Gastrocnemius medialis (tissue), 4 donors: ENCODE results near the gene PIK3CA. TPM values are rescaled to one million over a fixed set of nuclear protein-coding genes. Genes with fewer than 3 reads are reported as not detected.
"Not testable (repeated sequence)": the region's sequence is repeated elsewhere in the genome, so short reads cannot be mapped to it uniquely, and the experiment has no call there.

ENCODE experiments used
- ATAC-seq, 2 donors: fragments of 150-250 bp; one replicate each; pipeline ENCODE4 v1.9.1; 2016
- DNase-seq, 2 donors: peaks; one replicate each; pipeline ENCODE4 v3.0.0-alpha.2; 2019
- H3K27ac ChIP-seq, 4 donors: fragments of 200-600 bp; sonication (generic); 1 replicate in 1 of 4; 2 replicates in 3 of 4; pipeline ENCODE4 v1.5.1; 2016 to 2018; ENCODE audit warnings: mild to moderate bottlenecking in 2 of 4, moderate library complexity in 1 of 4
- H3K27me3 ChIP-seq, 3 donors: fragments of 200-600 bp; sonication (generic) in 2 of 3; 1 replicate in 1 of 3; 2 replicates in 2 of 3; pipeline versions ENCODE4 v1.5.1 to v1.6.0; 2016 to 2019; ENCODE audit warnings: mild to moderate bottlenecking in 1 of 3, moderate library complexity in 1 of 3
- H3K36me3 ChIP-seq, 2 donors: fragments of 200-600 bp; sonication (generic) in 1 of 2; one replicate each; pipeline ENCODE4 v1.5.1; 2017 to 2018
- H3K4me1 ChIP-seq, 2 donors: fragments of 200-600 bp; sonication (generic) in 1 of 2; one replicate each; pipeline ENCODE4 v1.5.1; 2016 to 2017; ENCODE audit warnings: mild to moderate bottlenecking in 2 of 2
- H3K4me3 ChIP-seq, 4 donors: fragments of 200-600 bp; sonication (generic) in 3 of 4; 1 replicate in 1 of 4; 2 replicates in 3 of 4; pipeline ENCODE4 v1.5.1; 2016 to 2019; ENCODE audit warnings: mild to moderate bottlenecking in 2 of 4
- H3K9me3 ChIP-seq, 3 donors: fragments of 200-600 bp; sonication (generic) in 2 of 3; 1 replicate in 1 of 3; 2 replicates in 2 of 3; pipeline ENCODE4 v1.5.1; 2016 to 2019
- CTCF ChIP-seq, 5 experiments: fragments of 450-650 bp in 3 of 5; fragments of 200-600 bp in 2 of 5; sonication (generic) in 2 of 5; IDR thresholded peaks in 4 of 5; conservative IDR thresholded peaks in 1 of 5; 1 replicate in 4 of 5; 2 replicates in 1 of 5; pipeline ENCODE4 v1.5.1; 2016 to 2019; ENCODE audit warnings: antibody characterized with exemption in 5 of 5, mild to moderate bottlenecking in 3 of 5, moderate library complexity in 3 of 5
- POLR2A ChIP-seq, 2 donors: fragments of 450-650 bp; IDR thresholded peaks; one replicate each; pipeline ENCODE4 v1.6.1; 2017; ENCODE audit warnings: antibody characterized with exemption in 2 of 2, mild to moderate bottlenecking in 2 of 2, moderate library complexity in 2 of 2
- in situ Hi-C, 4 donors: fragments of 200-750 bp; cut with MboI; loops; one replicate each; pipeline versions ENCODE4 v1.15.0 to v1.8.0; 2017; ENCODE audit warnings: low sequenced_read_pairs in 4 of 4
- intact Hi-C: fragments of 100-400 bp; cut with DNase I; formaldehyde crosslinking; loops from one replicate; pipeline ENCODE4 v1.15.1; 2023; ENCODE audit warnings: low total_unique reads
- total RNA-seq, 4 donors: library from RNA; depleted of rRNA; stranded (reverse); fragments of >200 nt; gene quantifications; one replicate each; pipeline versions ENCODE4 v1.1.0 to v1.2.3, GENCODE V29; 2016

PIK3CA gene
- total RNA-seq, 4 donors from 2014 or later = 16.0 to 29.4 (median 23.1) TPM

DNA sequence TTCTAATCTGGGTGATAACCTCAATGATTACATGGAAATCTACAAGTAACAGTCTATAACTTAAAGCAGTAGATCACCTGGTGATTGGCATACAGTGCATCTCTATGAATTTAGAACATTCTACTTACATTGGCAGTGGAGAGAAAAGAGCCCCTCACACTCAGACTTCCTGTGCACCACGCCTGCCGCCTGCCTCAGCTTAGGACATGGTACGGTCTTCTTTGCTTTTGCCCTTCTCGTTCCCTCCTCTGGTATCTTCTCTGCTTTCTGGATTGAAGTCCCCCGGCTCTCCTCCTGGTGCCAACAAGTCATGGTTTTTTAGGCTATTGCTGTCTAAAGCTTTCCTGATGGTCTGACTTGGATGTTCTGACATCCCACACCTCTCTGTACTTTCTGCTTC, 110.7 kb downstream of the PIK3CA start:
- intact Hi-C loops (no loop called here), in situ Hi-C loops (no loop called here)
- no peak for TF ChIP-seq CTCF (IDR thresholded peaks at IDR 0.05 in 4 of 5, conservative IDR thresholded peaks at IDR 0.05 in 1 of 5)
- TF ChIP-seq POLR2A (IDR thresholded peaks at IDR 0.05) = no peak
- no peaks in the 10 kb centered on the region for H3K36me3 ChIP-seq
- no peaks in the 10 kb centered on the region for H3K9me3 ChIP-seq
- no peak overlapping the region for H3K27ac ChIP-seq
- H3K27me3 ChIP-seq = no peaks in the 10 kb centered on the region
- no peak for DNase-seq
- H3K4me1 ChIP-seq = no peaks in the 10 kb centered on the region
- ATAC-seq = no peak
- H3K4me3 ChIP-seq = no peak overlapping the region

DNA sequence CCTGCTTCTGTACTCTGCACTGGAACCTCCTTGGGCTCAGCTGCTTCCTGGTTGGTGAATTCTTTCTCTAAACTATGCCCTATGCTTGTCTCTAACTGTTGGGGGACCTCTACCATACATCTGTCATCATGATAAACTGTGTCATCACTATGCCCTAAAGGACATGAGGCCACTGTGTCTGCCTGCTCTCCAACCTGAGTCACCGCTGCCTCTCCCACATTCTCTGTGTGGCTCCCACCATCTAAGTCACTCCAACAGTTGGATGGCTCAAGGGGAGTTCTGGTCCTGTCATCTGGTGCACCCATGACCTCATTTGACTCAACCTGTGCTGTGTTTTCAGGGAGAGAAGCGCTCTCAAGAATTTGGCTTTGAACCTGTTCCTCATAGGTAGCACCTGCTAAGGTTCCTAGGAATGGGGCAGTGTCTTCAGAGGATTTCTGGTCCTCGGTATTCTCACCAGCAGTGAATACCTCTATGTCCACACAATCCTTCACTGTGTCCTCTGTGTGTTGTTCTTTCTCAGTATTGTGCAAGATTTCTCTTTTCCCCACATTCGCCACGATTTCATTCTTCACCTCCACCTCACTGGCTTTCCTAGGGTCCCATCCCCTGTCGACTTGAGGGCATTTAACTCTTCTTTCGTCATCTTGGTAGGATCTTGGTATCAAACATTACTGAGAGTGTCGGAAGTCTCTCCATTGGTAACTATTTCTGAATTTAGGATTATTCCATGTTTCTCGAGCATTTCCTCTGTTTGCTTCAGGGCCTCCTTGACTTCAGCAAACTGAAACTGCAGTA, 112.0 kb downstream of the PIK3CA start:
- ATAC-seq, H3K4me1 ChIP-seq, H3K27me3 ChIP-seq, H3K9me3 ChIP-seq, DNase-seq, in situ Hi-C loops, H3K36me3 ChIP-seq, H3K27ac ChIP-seq: not testable (repeated sequence)
- peak overlapping the region in 3 of 4 donors; percentile 67 to 78 (median 78) for H3K4me3 ChIP-seq
- intact Hi-C loops = loop anchor here (2.0 to 5.0 kb wide), 2 partner anchors 62 to 113 kb away; partner anchors contain the start of gene ZNF639

DNA sequence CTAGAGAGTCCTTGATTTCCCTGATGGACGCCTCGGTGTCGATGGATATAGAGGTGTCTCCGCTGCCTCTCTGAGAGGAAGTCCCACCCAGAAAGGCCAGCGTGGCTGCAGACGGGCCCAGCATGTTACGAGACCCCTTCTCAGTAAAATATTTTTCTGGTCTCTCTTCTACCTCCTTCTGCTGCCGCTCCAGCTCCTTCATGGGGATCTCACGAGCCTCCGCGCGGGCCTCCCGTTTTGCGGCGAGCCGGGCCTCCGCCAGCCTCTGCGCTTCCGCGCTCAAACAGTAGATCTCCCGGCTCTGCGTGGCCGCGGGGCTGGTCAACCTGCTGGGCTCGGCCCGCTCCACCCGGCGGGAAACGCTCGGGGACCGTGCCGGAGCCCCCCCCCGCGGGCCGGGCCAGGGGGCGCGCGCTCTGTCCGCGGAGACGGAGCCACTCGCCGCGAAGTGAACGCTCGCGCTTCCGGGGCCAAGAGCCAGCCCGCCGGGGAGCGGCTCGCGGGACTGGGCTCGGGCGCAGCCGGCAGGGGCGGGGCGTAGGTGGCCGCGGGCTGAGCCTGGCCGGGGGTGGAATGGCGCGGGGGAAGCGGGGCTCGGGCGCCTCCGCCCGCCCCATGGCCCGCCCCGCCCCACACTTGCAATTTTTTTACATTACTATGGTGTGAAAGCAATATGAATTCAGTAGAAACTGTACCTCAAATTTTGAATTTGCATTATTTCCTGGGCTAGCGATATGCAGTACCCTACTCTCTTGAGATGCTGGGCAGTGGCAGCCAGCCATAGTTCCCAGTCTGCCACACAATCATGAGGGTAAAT, 113.0 kb downstream of the PIK3CA start:
- no peaks in the 10 kb centered on the region for H3K9me3 ChIP-seq
- intact Hi-C loops = loop anchor here (2.0 to 5.0 kb wide), 2 partner anchors 61 to 114 kb away; partner anchors contain the start of gene ZNF639
- H3K36me3 ChIP-seq = no peaks in the 10 kb centered on the region
- TF ChIP-seq CTCF (IDR thresholded peaks at IDR 0.05 in 4 of 5, conservative IDR thresholded peaks at IDR 0.05 in 1 of 5) = no peak
- TF ChIP-seq POLR2A (IDR thresholded peaks at IDR 0.05) = peak in 1 of 2 donors; percentile 16
- peak overlapping the region; percentile 25 to 70 (median 50) for H3K27ac ChIP-seq
- H3K27me3 ChIP-seq = no peaks in the 10 kb centered on the region
- in situ Hi-C loops = no loop called here
- peak; percentile 27 to 50 for DNase-seq
- H3K4me3 ChIP-seq = peak overlapping the region; percentile 58 to 78 (median 72)
- ATAC-seq = peak; percentile 72 to 90
- no peaks in the 10 kb centered on the region for H3K4me1 ChIP-seq

- no peaks in the 10 kb centered on the region for H3K27me3 ChIP-seq
- no peaks in the 10 kb centered on the region for H3K4me1 ChIP-seq
- in situ Hi-C loops = no loop called here
- H3K4me3 ChIP-seq = no peak overlapping the region
- H3K27ac ChIP-seq = no peak overlapping the region
- TF ChIP-seq POLR2A (IDR thresholded peaks at IDR 0.05) (no peak), CTCF (IDR thresholded peaks at IDR 0.05 in 4 of 5, conservative IDR thresholded peaks at IDR 0.05 in 1 of 5) (no peak)
- DNase-seq (no peak), ATAC-seq (no peak)
- intact Hi-C loops = loop anchor here (5.0 kb wide), 1 partner anchor 59 kb away; the partner anchor contains the start of gene ZNF639
- H3K9me3 ChIP-seq = no peaks in the 10 kb centered on the region
- no peaks in the 10 kb centered on the region for H3K36me3 ChIP-seq
These were observed 115.0 kb downstream of the PIK3CA start for GRCh38 chr3:179263134-179263533.

- intact Hi-C loops (loop anchor here (5.0 kb wide), 1 partner anchor 58 kb away; the partner anchor contains the start of gene ZNF639), in situ Hi-C loops (no loop called here)
- Histone ChIP-seq H3K36me3 (no peaks in the 10 kb centered on the region), H3K9me3 (no peaks in the 10 kb centered on the region), H3K27me3 (no peaks in the 10 kb centered on the region), H3K27ac (no peak overlapping the region), H3K4me3 (no peak overlapping the region), H3K4me1 (no peaks in the 10 kb centered on the region)
- ATAC-seq = no peak
- TF ChIP-seq CTCF (IDR thresholded peaks at IDR 0.05 in 4 of 5, conservative IDR thresholded peaks at IDR 0.05 in 1 of 5) (no peak), POLR2A (IDR thresholded peaks at IDR 0.05) (no peak)
- no peak for DNase-seq
These were observed 116.3 kb downstream of the PIK3CA start for GRCh38 chr3:179264449-179264848.
